GM21737 (cell line): ENCODE data around the gene CHFR.
"Not testable (repeated sequence)": the region's sequence is repeated elsewhere in the genome, so short reads cannot be mapped to it uniquely, and the experiment has no call there.

Experiments used
- ATAC-seq: cut with Tn5 transposase; IDR thresholded peaks from one replicate; pipeline ENCODE4 v1.9.1; 2021; ENCODE audit warnings: mild to moderate bottlenecking, moderate library complexity; ENCODE audit not compliant: unreplicated experiment

Gene CHFR

GRCh38 chr12:132814232-132814631 is 73.2 kb downstream of the CHFR start:
- no peak for ATAC-seq

GRCh38 chr12:132813443-132813842 is 74.0 kb downstream of the CHFR start:
- ATAC-seq = no peak

- ATAC-seq = no peak
Observed at GRCh38 chr12:132812631-132813305, 74.6 kb downstream of the CHFR start.

GRCh38 chr12:132809391-132809790 is 78.0 kb downstream of the CHFR start:
- not testable (repeated sequence) for ATAC-seq

- no peak for ATAC-seq
Observed at GRCh38 chr12:132807295-132808092, 79.9 kb downstream of the CHFR start.

- no peak for ATAC-seq
Observed at GRCh38 chr12:132806857-132807256, 80.5 kb downstream of the CHFR start.

- ATAC-seq = no peak
Observed at GRCh38 chr12:132804426-132804861, 83.0 kb downstream of the CHFR start.

GRCh38 chr12:132803888-132804287 is 83.5 kb downstream of the CHFR start:
- ATAC-seq = no peak

- ATAC-seq = no peak
Observed at GRCh38 chr12:132803125-132803524, 84.3 kb downstream of the CHFR start.

- no peak for ATAC-seq
Observed at GRCh38 chr12:132801741-132802140, 85.7 kb downstream of the CHFR start.

- no peak for ATAC-seq
Observed at GRCh38 chr12:132798836-132799235, 88.6 kb downstream of the CHFR start.

GRCh38 chr12:132797820-132798570 is 89.4 kb downstream of the CHFR start:
- ATAC-seq = no peak

- no peak for ATAC-seq
Observed at GRCh38 chr12:132795847-132796246, 91.6 kb downstream of the CHFR start.

GRCh38 chr12:132791940-132792339 is 95.5 kb downstream of the CHFR start:
- ATAC-seq = not testable (repeated sequence)

GRCh38 chr12:132789099-132789471 is 98.3 kb downstream of the CHFR start:
- ATAC-seq = no peak

- ATAC-seq = no peak
Observed at GRCh38 chr12:132788375-132789098, 98.9 kb downstream of the CHFR start.

- ATAC-seq = no peak
Observed at GRCh38 chr12:132787877-132788276, 99.5 kb downstream of the CHFR start.

GRCh38 chr12:132786192-132786591 is 101.2 kb downstream of the CHFR start:
- ATAC-seq = no peak

- no peak for ATAC-seq
Observed at GRCh38 chr12:132784580-132784979, 102.8 kb downstream of the CHFR start.

- no peak for ATAC-seq
Observed at GRCh38 chr12:132783917-132784531, 103.4 kb downstream of the CHFR start.
